ENCODE results near the gene MVB12B.
A peak's percentile ranks its signal among the peaks of the same experiment; 100 is the strongest.

The MVB12B gene

GRCh38 chr9:126517833-126518356 is 191.3 kb downstream of the MVB12B start:
- TF ChIP-seq CTCF (IDR thresholded peaks at IDR 0.05; ENCODE audit: insufficient read depth, low read length, poor library complexity, severe bottlenecking): no peak
- TF ChIP-seq EZH2phosphoT487 (conservative IDR thresholded peaks at IDR 0.05; ENCODE audit: low read length): no peak
- Histone ChIP-seq H3K36me3 (ENCODE audit: low read length) (no peaks in the 10 kb centered on the region), H4K20me1 (ENCODE audit: low read depth, low read length) (no peaks in the 10 kb centered on the region), H3K4me2 (ENCODE audit: low read depth, low read length, poor library complexity, severe bottlenecking) (peak overlapping the region; percentile 37), H3F3A (ENCODE audit: insufficient read depth) (no peaks in the 10 kb centered on the region), H3K9ac (ENCODE audit: low read length) (no peak overlapping the region), H3K27me3 (ENCODE audit: low read length) (no peaks in the 10 kb centered on the region), H3K79me2 (ENCODE audit: insufficient read depth, low read length) (no peaks in the 10 kb centered on the region), H3K9me2 (replicated peaks; ENCODE audit: insufficient read depth, low read length) (no peaks in the 10 kb centered on the region), H2AFZ (ENCODE audit: low read depth, low read length, severe bottlenecking) (no peak overlapping the region), H3K27ac (ENCODE audit: low read depth, low read length) (no peak overlapping the region), H3K9me3 (ENCODE audit: insufficient read depth, low read length) (no peaks in the 10 kb centered on the region), H3K4me3 (ENCODE audit: insufficient read depth, low read length, poor library complexity, severe bottlenecking) (no peak overlapping the region)

GRCh38 chr9:126518763-126519162 is 192.1 kb downstream of the MVB12B start:
- no peak overlapping the region for H3K9ac ChIP-seq (ENCODE audit: low read length)
- TF ChIP-seq EZH2phosphoT487 (conservative IDR thresholded peaks at IDR 0.05; ENCODE audit: low read length): no peak
- TF ChIP-seq CTCF (IDR thresholded peaks at IDR 0.05; ENCODE audit: insufficient read depth, low read length, poor library complexity, severe bottlenecking): no peak
- no peak overlapping the region for H2AFZ ChIP-seq (ENCODE audit: low read depth, low read length, severe bottlenecking)
- H4K20me1 ChIP-seq (ENCODE audit: low read depth, low read length): no peaks in the 10 kb centered on the region
- no peak overlapping the region for H3K27ac ChIP-seq (ENCODE audit: low read depth, low read length)
- H3K79me2 ChIP-seq (ENCODE audit: insufficient read depth, low read length): no peaks in the 10 kb centered on the region
- H3K9me3 ChIP-seq (ENCODE audit: insufficient read depth, low read length): no peaks in the 10 kb centered on the region
- no peaks in the 10 kb centered on the region for H3K9me2 ChIP-seq (replicated peaks; ENCODE audit: insufficient read depth, low read length)
- H3K4me2 ChIP-seq (ENCODE audit: low read depth, low read length, poor library complexity, severe bottlenecking): no peak overlapping the region
- H3K4me3 ChIP-seq (ENCODE audit: insufficient read depth, low read length, poor library complexity, severe bottlenecking): no peak overlapping the region
- H3K36me3 ChIP-seq (ENCODE audit: low read length): no peaks in the 10 kb centered on the region
- H3F3A ChIP-seq (ENCODE audit: insufficient read depth): no peaks in the 10 kb centered on the region
- no peaks in the 10 kb centered on the region for H3K27me3 ChIP-seq (ENCODE audit: low read length)

- Histone ChIP-seq H3K36me3 (ENCODE audit: low read length) (no peaks in the 10 kb centered on the region), H3K27me3 (ENCODE audit: low read length) (no peaks in the 10 kb centered on the region), H3K9ac (ENCODE audit: low read length) (no peak overlapping the region), H3F3A (ENCODE audit: insufficient read depth) (no peaks in the 10 kb centered on the region), H4K20me1 (ENCODE audit: low read depth, low read length) (no peaks in the 10 kb centered on the region), H3K27ac (ENCODE audit: low read depth, low read length) (no peak overlapping the region), H3K4me2 (ENCODE audit: low read depth, low read length, poor library complexity, severe bottlenecking) (no peak overlapping the region), H3K9me3 (ENCODE audit: insufficient read depth, low read length) (no peaks in the 10 kb centered on the region), H2AFZ (ENCODE audit: low read depth, low read length, severe bottlenecking) (no peak overlapping the region), H3K79me2 (ENCODE audit: insufficient read depth, low read length) (no peaks in the 10 kb centered on the region), H3K4me3 (ENCODE audit: insufficient read depth, low read length, poor library complexity, severe bottlenecking) (no peak overlapping the region), H3K9me2 (replicated peaks; ENCODE audit: insufficient read depth, low read length) (no peaks in the 10 kb centered on the region)
- TF ChIP-seq EZH2phosphoT487 (conservative IDR thresholded peaks at IDR 0.05; ENCODE audit: low read length) (no peak), CTCF (IDR thresholded peaks at IDR 0.05; ENCODE audit: insufficient read depth, low read length, poor library complexity, severe bottlenecking) (no peak)
Measured at GRCh38 chr9:126519660-126520420, 193.2 kb downstream of the MVB12B start.

Measured in SU-DHL-6 (cell line).